Upper lobe of left lung (tissue), 6 donors: ENCODE data around the gene FXYD4. TPM values are rescaled to one million over a fixed set of nuclear protein-coding genes. Genes with fewer than 3 reads are reported as not detected.

Source experiments
- ATAC-seq, 2 donors: fragments of 200-7000 bp; cut with Tn5 transposase; one replicate each; pipeline ENCODE4 v1.9.1; 2022; ENCODE audit warnings: mild to moderate bottlenecking in 2 of 2, moderate library complexity in 2 of 2; ENCODE audit not compliant: low FRiP score in 2 of 2
- DNase-seq, 2 donors: peaks; one replicate each; pipeline ENCODE4 v3.0.0-alpha.2; 2019 to 2020
- H3K27ac ChIP-seq, 4 donors: fragments of 200-600 bp; sonication (generic); one replicate each; pipeline ENCODE4 v1.5.1; 2016 to 2019
- H3K27me3 ChIP-seq, 4 donors: fragments of 200-600 bp; sonication (generic); one replicate each; pipeline ENCODE4 v1.5.1; 2017 to 2019
- H3K36me3 ChIP-seq, 4 donors: fragments of 200-600 bp; sonication (generic); one replicate each; pipeline ENCODE4 v1.5.1; 2016 to 2019
- H3K4me1 ChIP-seq, 4 donors: fragments of 200-600 bp; sonication (generic); one replicate each; pipeline ENCODE4 v1.5.1; 2018 to 2019
- H3K4me3 ChIP-seq, 4 donors: fragments of 200-600 bp; sonication (generic); one replicate each; pipeline ENCODE4 v1.5.1; 2017 to 2019; ENCODE audit warnings: mild to moderate bottlenecking in 2 of 4, moderate library complexity in 1 of 4
- H3K9me3 ChIP-seq, 4 donors: fragments of 200-600 bp; sonication (generic); one replicate each; pipeline ENCODE4 v1.5.1; 2018 to 2019
- CTCF ChIP-seq, 6 experiments: fragments of 450-650 bp in 4 of 6; fragments of 200-600 bp in 2 of 6; sonication (generic) in 2 of 6; IDR thresholded peaks; one replicate each; pipeline ENCODE4 v1.5.1; 2016 to 2019; ENCODE audit warnings: antibody characterized with exemption in 6 of 6
- EP300 ChIP-seq, 4 donors: sonication (generic); formaldehyde crosslinking; IDR thresholded peaks; one replicate each; pipeline ENCODE4 v1.5.1; 2017; ENCODE audit warnings: antibody characterized with exemption in 4 of 4, control low read depth in 2 of 4
- POLR2A ChIP-seq, 4 donors: fragments of 450-650 bp; IDR thresholded peaks; one replicate each; pipeline ENCODE4 v1.5.1; 2016 to 2017; ENCODE audit warnings: antibody characterized with exemption in 4 of 4, mild to moderate bottlenecking in 2 of 4
- POLR2AphosphoS5 ChIP-seq, 2 donors: sonication (generic); formaldehyde crosslinking; IDR thresholded peaks; one replicate each; pipeline ENCODE4 v1.5.1; 2017; ENCODE audit warnings: antibody characterized with exemption in 2 of 2
- WGBS, 2 donors: methylation state at CpG; one replicate each; pipeline ENCODE4 v1.1.5; 2017 to 2018; 5-methylcytosine and 5-hydroxymethylcytosine counted together
- total RNA-seq, 6 donors: library from RNA; depleted of rRNA in 4 of 6; stranded (reverse); fragments of >200 nt in 4 of 6; gene quantifications; one replicate each; pipeline versions ENCODE4 v1.1.0 to v1.2.1, GENCODE V29; 2016 to 2021
- donor health status: DM: no; HTN: no; CAD: no; lungs with moderate emphysema.
- donor health status: DM: no; HTN: yes; CAD: no; lungs with severe emphysema.

FXYD4 gene
- total RNA-seq, 6 donors from 2014 or later: 2.5 to 4.0 (median 2.7) TPM; not detected in 3

GRCh38 chr10:43396061-43396927 is 24.9 kb downstream of the FXYD4 start:
- Histone ChIP-seq H3K4me1 (peaks cover 45 to 89% (median 64%) of the 10 kb centered on the region in 4 donors), H3K36me3 (peaks cover 12 to 48% (median 34%) of the 10 kb centered on the region in 4 donors), H3K27me3 (no peaks in the 10 kb centered on the region), H3K27ac (peak overlapping the region; percentile 96 to 100 (median 100)), H3K9me3 (no peaks in the 10 kb centered on the region), H3K4me3 (peak overlapping the region; percentile 66 to 91 (median 86))
- ATAC-seq (peak; percentile 89 to 94), DNase-seq (peak; percentile 85 to 96)
- 11 to 33% methylated on average over 11 to 60 of the region's 71 CpGs for WGBS, 2 donors
- TF ChIP-seq POLR2A (IDR thresholded peaks at IDR 0.05) (peak in 2 of 4 donors; percentile 6 to 42), CTCF (IDR thresholded peaks at IDR 0.05) (no peak), EP300 (IDR thresholded peaks at IDR 0.05) (no peak), POLR2AphosphoS5 (IDR thresholded peaks at IDR 0.05) (peak; percentile 46 to 67)

GRCh38 chr10:43396928-43397624 is 25.6 kb downstream of the FXYD4 start:
- H3K36me3 ChIP-seq: peaks cover 11 to 42% (median 27%) of the 10 kb centered on the region in 4 donors
- WGBS, 2 donors: 0% methylated on average over 16 to 31 of the region's 70 CpGs
- peak; percentile 92 to 93 for ATAC-seq
- no peaks in the 10 kb centered on the region for H3K27me3 ChIP-seq
- H3K4me1 ChIP-seq: peaks cover 53 to 90% (median 69%) of the 10 kb centered on the region in 4 donors
- H3K27ac ChIP-seq: peak overlapping the region; percentile 96 to 100 (median 100)
- no peaks in the 10 kb centered on the region for H3K9me3 ChIP-seq
- peak overlapping the region; percentile 66 to 91 (median 86) for H3K4me3 ChIP-seq
- TF ChIP-seq POLR2A (IDR thresholded peaks at IDR 0.05) (peak; percentile 16 to 88 (median 64)), CTCF (IDR thresholded peaks at IDR 0.05) (peak in 1 of 6 experiments; percentile 10), EP300 (IDR thresholded peaks at IDR 0.05) (peak in 2 of 4 donors; percentile 51 to 91), POLR2AphosphoS5 (IDR thresholded peaks at IDR 0.05) (peak; percentile 97)
- DNase-seq: peak; percentile 95 to 97

GRCh38 chr10:43398939-43399319 is 27.5 kb downstream of the FXYD4 start:
- Histone ChIP-seq H3K36me3 (peaks cover 6 to 39% (median 10%) of the 10 kb centered on the region in 4 donors), H3K4me3 (no peak overlapping the region), H3K27ac (peak overlapping the region in 3 of 4 donors; percentile 35 to 100 (median 42)), H3K4me1 (peaks cover 70 to 90% (median 84%) of the 10 kb centered on the region in 4 donors), H3K27me3 (no peaks in the 10 kb centered on the region), H3K9me3 (no peaks in the 10 kb centered on the region)
- DNase-seq: no peak
- 63 to 70% methylated on average over 2 of the region's 2 CpGs for WGBS, 2 donors
- no peak for ATAC-seq
- TF ChIP-seq POLR2AphosphoS5 (IDR thresholded peaks at IDR 0.05) (no peak), EP300 (IDR thresholded peaks at IDR 0.05) (no peak), POLR2A (IDR thresholded peaks at IDR 0.05) (no peak), CTCF (IDR thresholded peaks at IDR 0.05) (no peak)

- TF ChIP-seq EP300 (IDR thresholded peaks at IDR 0.05): no peak
- no peak for TF ChIP-seq POLR2AphosphoS5 (IDR thresholded peaks at IDR 0.05)
- TF ChIP-seq POLR2A (IDR thresholded peaks at IDR 0.05): no peak
- TF ChIP-seq CTCF (IDR thresholded peaks at IDR 0.05): no peak
- no peaks in the 10 kb centered on the region for H3K9me3 ChIP-seq
- no peak for ATAC-seq
- no peak for DNase-seq
- peak overlapping the region in 3 of 4 donors; percentile 35 to 44 (median 39) for H3K27ac ChIP-seq
- no peak overlapping the region for H3K4me3 ChIP-seq
- H3K27me3 ChIP-seq: no peaks in the 10 kb centered on the region
- H3K36me3 ChIP-seq: peaks cover 0 to 32% (median 4%) of the 10 kb centered on the region in 4 donors
- WGBS, 2 donors: 83 to 88% methylated on average over 5 of the region's 5 CpGs
- peaks cover 72 to 90% (median 84%) of the 10 kb centered on the region in 4 donors for H3K4me1 ChIP-seq
Measured at GRCh38 chr10:43399320-43400310, 28.2 kb downstream of the FXYD4 start.
